Tibial nerve (tissue), 4 donors: ENCODE measurements around the gene MAST3. TPM values are rescaled to one million over a fixed set of nuclear protein-coding genes. Genes with fewer than 3 reads are reported as not detected.

Experiments
- DNase-seq, 2 donors: peaks; one replicate each; pipeline ENCODE4 v3.0.0-alpha.2; 2019; ENCODE audit warnings: low spot score in 2 of 2
- H3K27ac ChIP-seq, 4 donors: fragments of 200-600 bp; sonication (generic) in 3 of 4; one replicate each; pipeline ENCODE4 v1.5.1; 2017 to 2019; ENCODE audit warnings: mild to moderate bottlenecking in 1 of 4
- H3K27me3 ChIP-seq, 2 donors: fragments of 200-600 bp; sonication (generic) in 1 of 2; one replicate each; pipeline versions ENCODE4 v1.5.1 to v1.6.0; 2017 to 2019
- H3K36me3 ChIP-seq, 3 donors: fragments of 200-600 bp; sonication (generic); one replicate each; pipeline ENCODE4 v1.5.1; 2018 to 2019
- H3K4me1 ChIP-seq, 4 donors: fragments of 200-600 bp; sonication (generic) in 3 of 4; one replicate each; pipeline ENCODE4 v1.5.1; 2017 to 2019
- H3K4me3 ChIP-seq, 4 donors: fragments of 200-600 bp; sonication (generic) in 3 of 4; one replicate each; pipeline ENCODE4 v1.5.1; 2017 to 2019; ENCODE audit warnings: mild to moderate bottlenecking in 1 of 4, moderate library complexity in 1 of 4
- H3K9me3 ChIP-seq, 4 donors: fragments of 200-600 bp; sonication (generic) in 3 of 4; one replicate each; pipeline ENCODE4 v1.5.1; 2017 to 2019
- EP300 ChIP-seq, 2 donors: sonication (generic); formaldehyde crosslinking; IDR thresholded peaks; one replicate each; pipeline ENCODE4 v1.6.1; 2017; ENCODE audit warnings: antibody characterized with exemption in 2 of 2, mild to moderate bottlenecking in 1 of 2
- POLR2A ChIP-seq, 2 donors: fragments of 450-650 bp; IDR thresholded peaks; one replicate each; pipeline ENCODE4 v1.6.1; 2017; ENCODE audit warnings: antibody characterized with exemption in 2 of 2, mild to moderate bottlenecking in 2 of 2, moderate library complexity in 2 of 2
- WGBS, 2 donors: methylation state at CpG; one replicate each; pipeline ENCODE4 v1.1.5; 2018; 5-methylcytosine and 5-hydroxymethylcytosine counted together
- total RNA-seq, 4 donors: library from RNA; depleted of rRNA; stranded (reverse); fragments of >200 nt; gene quantifications; one replicate each; pipeline ENCODE4 v1.1.0, GENCODE V29; 2016
- TF ChIP-seq, protein P1 (sequence below), 5 experiments: fragments of 200-600 bp in 3 of 5; fragments of 450-650 bp in 2 of 5; sonication (generic) in 3 of 5; IDR thresholded peaks; one replicate each; pipeline ENCODE4 v1.5.1; 2016 to 2019; ENCODE audit warnings: antibody characterized with exemption in 5 of 5, mild to moderate bottlenecking in 3 of 5, moderate library complexity in 2 of 5

The MAST3 gene
- total RNA-seq, 4 donors from 2014 or later: 7.6 to 19.8 (median 10.0) TPM

DNA sequence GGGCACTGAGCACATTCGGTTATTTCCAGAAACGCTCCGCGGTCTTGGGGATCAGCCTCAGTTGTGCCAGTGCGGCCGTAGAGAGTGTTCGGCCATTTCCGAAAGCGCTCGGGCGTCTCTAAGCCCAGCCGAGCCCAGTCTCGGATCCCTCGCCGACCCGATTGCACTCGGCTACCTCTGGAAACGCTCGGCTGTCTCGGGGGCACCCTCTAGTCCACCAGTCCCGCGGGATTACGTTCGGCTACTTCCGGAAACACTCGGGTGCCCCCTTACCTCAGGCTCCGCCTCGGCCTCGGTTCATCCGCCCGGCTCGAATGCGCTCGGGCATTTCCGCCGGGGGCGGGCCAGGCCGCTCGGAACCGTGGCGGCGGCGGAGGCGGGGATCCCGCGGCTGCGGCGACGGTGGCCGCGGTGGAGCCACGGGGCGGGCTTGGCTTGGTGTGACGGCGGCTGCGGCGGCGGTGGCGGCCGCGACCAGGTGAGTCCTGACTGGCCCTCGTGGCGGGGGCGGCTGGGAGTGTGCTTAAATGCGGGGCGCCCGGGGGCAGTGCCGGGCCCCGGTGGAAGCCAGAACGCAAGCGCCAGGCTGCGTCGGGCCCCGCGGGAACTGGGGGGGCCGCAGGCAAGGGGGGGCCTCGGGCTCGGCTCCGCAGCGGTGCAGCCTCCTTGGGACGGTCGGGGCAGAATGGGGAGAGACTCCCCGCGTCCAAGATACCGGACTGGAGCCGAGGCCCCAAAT, 55.4 kb downstream of the MAST3 start, which contains the start of gene PIK3R2:
TSS of gene PIK3R2 (plus strand) at position 347 of the 739 bp plus-strand sequence. CDS start 2,717 bp downstream, outside the sequence.
- peaks cover 0 to 59% (median 36%) of the 10 kb centered on the region in 4 donors for H3K4me1 ChIP-seq
- peak; percentile 100 for DNase-seq
- TF ChIP-seq, protein P1, sequence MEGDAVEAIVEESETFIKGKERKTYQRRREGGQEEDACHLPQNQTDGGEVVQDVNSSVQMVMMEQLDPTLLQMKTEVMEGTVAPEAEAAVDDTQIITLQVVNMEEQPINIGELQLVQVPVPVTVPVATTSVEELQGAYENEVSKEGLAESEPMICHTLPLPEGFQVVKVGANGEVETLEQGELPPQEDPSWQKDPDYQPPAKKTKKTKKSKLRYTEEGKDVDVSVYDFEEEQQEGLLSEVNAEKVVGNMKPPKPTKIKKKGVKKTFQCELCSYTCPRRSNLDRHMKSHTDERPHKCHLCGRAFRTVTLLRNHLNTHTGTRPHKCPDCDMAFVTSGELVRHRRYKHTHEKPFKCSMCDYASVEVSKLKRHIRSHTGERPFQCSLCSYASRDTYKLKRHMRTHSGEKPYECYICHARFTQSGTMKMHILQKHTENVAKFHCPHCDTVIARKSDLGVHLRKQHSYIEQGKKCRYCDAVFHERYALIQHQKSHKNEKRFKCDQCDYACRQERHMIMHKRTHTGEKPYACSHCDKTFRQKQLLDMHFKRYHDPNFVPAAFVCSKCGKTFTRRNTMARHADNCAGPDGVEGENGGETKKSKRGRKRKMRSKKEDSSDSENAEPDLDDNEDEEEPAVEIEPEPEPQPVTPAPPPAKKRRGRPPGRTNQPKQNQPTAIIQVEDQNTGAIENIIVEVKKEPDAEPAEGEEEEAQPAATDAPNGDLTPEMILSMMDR (IDR thresholded peaks at IDR 0.05): peak in 1 of 5 experiments; percentile 27
- TF ChIP-seq POLR2A (IDR thresholded peaks at IDR 0.05) (peak; percentile 41 to 81), EP300 (IDR thresholded peaks at IDR 0.05) (peak; percentile 32 to 34)
- peak within 1 kb of the TSS; percentile 66 to 92 (median 76) for H3K4me3 ChIP-seq
- WGBS, 2 donors: 0% methylated on average over 20 to 71 of the region's 86 CpGs
- no peaks in the 10 kb centered on the region for H3K9me3 ChIP-seq
- no peaks in the 10 kb centered on the region for H3K27me3 ChIP-seq
- peaks cover 0 to 34% (median 0%) of the 10 kb centered on the region in 3 donors for H3K36me3 ChIP-seq
- H3K27ac ChIP-seq: peak within 1 kb of the TSS; percentile 88 to 95 (median 92)

DNA sequence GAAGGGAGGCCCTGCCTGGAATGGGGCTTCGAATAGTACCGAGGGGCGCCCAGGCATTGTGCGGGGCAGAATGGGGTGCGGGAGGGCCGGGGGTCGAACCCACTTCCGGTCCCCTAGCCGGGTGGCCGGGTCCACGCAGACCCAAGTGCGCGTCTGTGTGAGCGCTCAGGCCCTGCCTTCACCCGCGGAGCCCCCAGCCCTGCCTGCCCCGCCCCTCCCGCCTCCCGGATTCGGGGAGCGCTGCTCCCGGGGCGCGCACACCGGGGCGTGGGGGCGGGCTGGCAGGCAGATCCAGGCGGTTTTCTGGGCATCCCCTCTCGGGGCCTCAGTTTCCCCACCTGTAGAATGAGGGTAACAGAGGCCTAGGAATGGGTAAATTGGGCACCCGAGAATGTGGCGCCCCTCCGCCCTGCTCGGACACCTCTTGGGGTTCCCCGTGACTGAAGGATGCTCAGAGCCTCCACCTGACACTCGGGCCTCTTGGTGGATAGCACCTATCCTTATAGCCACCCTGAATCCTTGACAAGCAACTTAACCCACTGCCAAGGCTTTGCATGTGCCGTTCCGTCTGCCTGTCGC, 56.1 kb downstream of the MAST3 start:
- H3K4me1 ChIP-seq: peaks cover 0 to 61% (median 37%) of the 10 kb centered on the region in 4 donors
- H3K4me3 ChIP-seq: peak overlapping the region; percentile 66 to 92 (median 76)
- H3K9me3 ChIP-seq: no peaks in the 10 kb centered on the region
- no peaks in the 10 kb centered on the region for H3K27me3 ChIP-seq
- TF ChIP-seq, protein P1 (IDR thresholded peaks at IDR 0.05): no peak
- TF ChIP-seq EP300 (IDR thresholded peaks at IDR 0.05): no peak
- TF ChIP-seq POLR2A (IDR thresholded peaks at IDR 0.05): no peak
- H3K27ac ChIP-seq: peak overlapping the region; percentile 88 to 95 (median 92)
- 0 to 3% methylated on average over 18 to 27 of the region's 38 CpGs for WGBS, 2 donors
- peaks cover 0 to 28% (median 0%) of the 10 kb centered on the region in 3 donors for H3K36me3 ChIP-seq
- no peak for DNase-seq

DNA sequence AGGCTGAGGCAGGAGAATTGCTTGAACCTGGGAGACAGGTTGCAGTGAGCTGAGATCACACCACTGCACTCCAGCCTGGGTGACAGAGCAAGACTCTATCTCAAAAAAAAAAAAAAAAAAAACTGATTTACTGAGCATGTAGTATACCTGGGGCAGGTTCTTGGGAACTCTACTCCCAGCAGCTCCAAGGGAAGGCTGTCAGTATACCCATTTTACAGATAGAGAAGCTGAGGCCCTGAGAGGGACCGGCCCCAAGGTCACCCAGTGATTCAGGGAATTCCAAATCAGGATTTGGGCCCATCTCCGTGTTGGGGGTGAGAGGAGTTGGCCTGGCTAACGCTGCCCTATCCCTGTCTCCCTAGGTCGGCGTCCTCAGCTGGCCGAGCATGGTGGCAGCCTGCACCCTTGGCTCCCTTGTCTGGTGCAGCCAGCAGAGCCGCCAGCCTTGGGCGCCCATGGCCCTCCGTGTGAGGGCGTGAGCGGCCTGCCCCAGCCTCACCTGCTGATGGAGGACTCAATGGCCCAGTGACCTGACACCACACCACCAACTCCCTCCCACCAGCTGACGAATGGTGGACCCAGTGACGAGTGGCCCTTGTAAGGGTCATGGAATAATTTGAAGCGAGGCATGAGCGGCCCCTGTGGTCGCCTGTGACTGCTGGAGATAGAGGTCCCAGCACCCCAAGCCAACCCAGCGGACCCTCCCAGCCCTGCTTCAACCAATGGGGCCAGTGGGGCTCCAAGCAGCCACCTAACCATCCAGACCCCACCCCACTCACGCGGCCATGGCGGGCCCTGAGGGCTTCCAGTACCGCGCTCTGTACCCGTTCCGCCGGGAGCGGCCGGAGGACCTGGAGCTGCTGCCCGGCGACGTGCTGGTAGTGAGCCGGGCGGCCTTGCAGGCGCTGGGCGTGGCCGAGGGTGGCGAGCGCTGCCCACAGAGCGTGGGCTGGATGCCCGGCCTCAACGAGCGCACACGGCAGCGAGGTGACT, 57.8 kb downstream of the MAST3 start:
- Histone ChIP-seq H3K36me3 (peaks cover 0 to 16% (median 0%) of the 10 kb centered on the region in 3 donors), H3K9me3 (no peaks in the 10 kb centered on the region), H3K4me1 (peaks cover 0 to 58% (median 38%) of the 10 kb centered on the region in 4 donors), H3K4me3 (no peak overlapping the region), H3K27ac (peak overlapping the region in 3 of 4 donors; percentile 56 to 90 (median 86)), H3K27me3 (no peaks in the 10 kb centered on the region)
- 94 to 95% methylated on average over 29 to 35 of the region's 43 CpGs for WGBS, 2 donors
- no peak for DNase-seq
- no peak for TF ChIP-seq EP300 (IDR thresholded peaks at IDR 0.05)
- TF ChIP-seq POLR2A (IDR thresholded peaks at IDR 0.05): no peak
- TF ChIP-seq, protein P1 (IDR thresholded peaks at IDR 0.05): no peak

DNA sequence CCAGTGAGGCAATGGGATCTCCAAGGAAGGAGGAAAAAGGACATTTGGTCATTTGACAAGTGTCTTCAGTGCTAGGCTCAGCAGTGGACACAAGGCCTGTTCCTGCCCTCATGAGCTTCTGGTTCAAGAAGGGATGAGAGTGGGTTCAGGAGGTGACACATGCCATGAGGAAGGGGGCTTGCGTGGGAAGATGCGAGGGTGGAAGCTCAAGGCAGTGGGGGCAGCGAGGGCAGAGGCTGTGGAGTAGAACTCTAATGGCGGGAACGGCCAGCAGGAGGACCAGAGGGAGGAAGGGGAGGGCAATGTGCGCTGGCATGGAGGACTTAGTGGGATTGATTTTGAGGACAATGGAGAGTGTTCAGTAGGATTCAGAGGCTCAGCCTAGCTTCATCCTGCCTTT, 58.7 kb downstream of the MAST3 start:
- Histone ChIP-seq H3K4me1 (peaks cover 0 to 64% (median 45%) of the 10 kb centered on the region in 4 donors), H3K4me3 (no peak overlapping the region)

More for the DNA sequence above, 58.7 kb downstream of the MAST3 start:
- DNase-seq: no peak
- H3K27ac ChIP-seq: peak overlapping the region; percentile 56 to 90 (median 74)
- 71 to 78% methylated on average over 6 of the region's 6 CpGs for WGBS, 2 donors
- H3K27me3 ChIP-seq: no peaks in the 10 kb centered on the region
- peaks cover 0 to 16% (median 0%) of the 10 kb centered on the region in 3 donors for H3K36me3 ChIP-seq
- no peak for TF ChIP-seq POLR2A (IDR thresholded peaks at IDR 0.05)
- H3K9me3 ChIP-seq: no peaks in the 10 kb centered on the region
